GM18519 (cell line): ENCODE data around the gene PRIM2.
"Not testable (repeated sequence)": the region's sequence is repeated elsewhere in the genome, so short reads cannot be mapped to it uniquely, and the experiment has no call there.

Source experiments
- ATAC-seq: cut with Tn5 transposase; IDR thresholded peaks from one replicate; pipeline ENCODE4 v1.9.1; 2021; ENCODE audit warnings: mild to moderate bottlenecking, moderate library complexity; ENCODE audit not compliant: unreplicated experiment, low FRiP score

PRIM2 gene

DNA sequence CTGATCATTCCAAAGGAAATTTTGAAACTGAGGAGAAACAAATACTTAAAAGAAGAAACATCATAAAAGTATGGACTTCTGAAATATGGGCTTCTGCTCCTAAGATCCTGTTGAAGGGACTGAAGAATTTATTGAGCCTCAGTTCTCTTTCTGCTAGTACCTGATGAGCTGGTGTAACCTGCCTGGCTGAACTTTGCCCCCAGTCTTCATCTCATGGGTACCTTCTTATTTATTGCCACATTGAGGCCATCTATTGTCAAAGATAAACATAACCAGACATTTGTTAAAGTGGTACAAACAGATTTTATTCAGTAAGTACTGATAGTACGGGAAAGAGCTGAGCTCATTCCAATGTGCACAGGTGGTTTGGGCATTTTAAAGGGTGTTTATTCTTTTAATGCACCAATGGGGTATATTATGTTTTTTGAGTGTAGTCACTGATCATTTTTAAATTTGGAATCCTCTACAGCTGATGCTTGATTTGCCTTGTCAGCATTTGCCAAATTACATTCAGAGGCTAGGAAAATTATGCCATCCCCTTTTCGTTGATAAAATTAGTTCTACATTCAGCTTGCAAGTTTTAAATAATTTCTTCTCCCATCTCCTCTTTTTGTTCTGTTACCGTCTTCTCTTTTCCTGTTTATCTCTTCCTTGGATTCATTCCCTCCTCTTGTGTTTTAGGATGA is 118.2 kb downstream of the PRIM2 start:
- ATAC-seq, result no peak

DNA sequence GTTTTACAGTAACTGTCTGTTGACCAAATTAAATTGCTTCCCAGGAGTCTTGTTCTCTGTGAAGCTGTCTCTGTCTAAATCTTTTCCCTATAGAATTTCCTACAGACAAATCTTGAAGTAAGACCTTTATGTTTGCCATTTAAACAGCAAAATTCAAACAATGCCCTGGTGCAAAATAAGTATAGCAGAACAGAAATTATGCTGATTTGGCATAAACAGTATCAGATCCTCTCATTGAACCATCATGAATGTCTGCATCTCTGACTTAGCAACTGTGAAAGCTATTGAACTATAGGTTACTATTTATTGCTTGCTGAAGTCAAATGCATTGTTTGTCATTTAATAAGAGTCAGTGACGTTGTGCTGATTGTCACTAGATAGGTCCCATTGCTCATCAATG is 123.3 kb downstream of the PRIM2 start:
- ATAC-seq, result not testable (repeated sequence)

DNA sequence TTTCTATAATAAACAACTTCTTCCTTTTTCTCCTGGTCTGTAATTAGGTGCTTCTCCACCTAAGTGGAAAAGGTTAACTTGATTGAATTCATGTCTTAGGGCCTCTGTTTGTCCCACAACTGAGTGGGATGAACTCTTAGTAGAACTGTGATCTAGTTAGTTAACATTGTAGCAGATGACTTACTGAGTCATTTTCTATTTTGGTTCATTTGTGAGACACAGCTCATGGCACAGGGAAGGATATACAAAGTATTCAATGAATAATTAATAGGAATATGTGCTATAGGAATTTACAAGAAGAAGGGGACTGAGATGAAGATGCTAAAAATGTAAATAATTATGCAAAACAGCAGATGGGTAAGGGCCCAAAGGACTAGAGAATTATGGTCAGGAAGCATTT is 124.7 kb downstream of the PRIM2 start:
- ATAC-seq, result not testable (repeated sequence)

DNA sequence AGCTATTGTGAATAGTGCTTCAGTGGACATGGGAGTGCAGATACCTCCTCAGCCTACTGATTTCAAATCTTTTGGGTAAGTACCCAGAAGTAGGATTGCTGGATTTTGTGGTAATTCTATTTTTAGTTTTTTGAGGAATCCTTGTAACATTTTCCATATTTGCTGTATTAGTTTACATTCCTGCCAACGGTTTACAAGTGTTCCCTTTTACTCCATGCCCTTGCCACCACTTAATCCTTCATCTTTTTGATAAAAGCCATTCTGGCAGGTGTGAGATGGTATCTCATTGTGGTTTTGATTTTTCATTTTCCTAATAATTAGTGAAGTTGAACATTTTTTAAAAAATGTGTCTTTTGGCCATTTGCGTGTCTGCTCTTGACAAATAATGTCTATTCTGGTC is 125.8 kb downstream of the PRIM2 start:
- not testable (repeated sequence) for ATAC-seq

DNA sequence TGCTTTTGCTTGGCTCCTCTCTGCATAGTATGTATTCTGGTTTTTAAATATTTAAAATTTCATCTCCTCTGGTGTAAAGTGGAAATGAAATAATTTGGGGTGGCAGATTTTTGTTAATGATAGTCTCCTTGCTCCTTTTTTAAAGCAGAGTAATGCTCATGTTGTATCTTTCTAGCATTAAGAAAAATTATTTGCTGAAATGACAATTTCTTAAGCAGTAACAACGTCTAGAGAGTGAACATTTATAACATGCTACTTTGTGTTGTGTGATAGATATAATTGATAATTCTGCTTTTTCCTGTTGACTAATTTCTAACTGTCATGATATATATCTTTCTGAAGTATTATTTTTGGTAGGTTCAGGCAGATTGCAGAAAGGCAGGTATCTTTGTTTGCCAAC is 127.4 kb downstream of the PRIM2 start:
- ATAC-seq, result not testable (repeated sequence)

DNA sequence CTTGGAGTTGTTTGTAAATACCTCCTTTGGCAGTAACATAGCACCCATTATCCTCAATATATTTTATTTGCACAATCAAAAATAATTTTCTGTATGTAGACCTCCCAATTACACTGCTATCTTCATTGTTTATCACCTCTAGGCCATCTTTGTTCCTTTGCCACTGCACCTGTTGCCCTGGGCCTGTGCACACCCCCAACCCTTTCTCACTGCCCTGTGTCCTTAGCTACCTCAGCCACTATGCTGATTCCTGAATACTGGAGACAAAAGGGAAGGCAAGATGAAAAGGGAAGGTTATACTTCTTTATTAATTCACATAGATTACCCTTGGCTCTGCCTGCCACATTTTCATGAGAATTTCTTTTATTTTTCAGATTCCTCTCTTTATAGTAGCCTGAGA is 127.9 kb downstream of the PRIM2 start:
- ATAC-seq, result peak; percentile 22

DNA sequence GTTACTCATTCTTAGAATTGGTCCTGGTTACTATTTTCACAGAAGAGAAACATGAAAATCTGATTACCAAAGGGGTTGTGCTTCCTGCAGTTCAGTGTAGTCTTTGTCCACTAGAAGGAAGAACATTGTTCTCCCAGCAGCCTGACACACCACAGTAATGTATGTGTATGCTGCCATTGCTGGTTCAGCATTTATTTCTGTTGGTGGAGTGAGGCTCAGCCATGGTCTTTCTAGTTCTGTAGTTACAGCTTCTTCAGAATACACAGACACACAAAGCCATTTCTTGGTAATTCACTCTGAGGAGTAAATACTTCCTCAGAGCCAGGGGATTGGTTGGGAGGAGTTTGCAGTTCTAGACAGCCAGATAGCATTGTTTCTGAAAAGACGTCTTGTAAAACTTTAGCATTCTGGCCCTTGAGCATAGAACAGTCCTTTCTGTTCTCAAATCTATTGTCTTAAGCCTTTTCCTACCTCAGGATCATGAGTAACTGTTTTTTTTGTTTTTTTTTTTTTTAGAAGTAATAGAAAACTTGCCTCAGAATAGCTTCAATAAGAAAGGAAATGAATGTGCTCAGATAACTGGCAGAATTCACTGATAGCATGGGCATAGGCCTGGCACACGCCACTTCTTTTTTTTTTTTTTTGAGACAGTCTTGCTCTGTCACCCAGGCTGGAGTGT is 128.5 kb downstream of the PRIM2 start:
- ATAC-seq, result peak; percentile 48

DNA sequence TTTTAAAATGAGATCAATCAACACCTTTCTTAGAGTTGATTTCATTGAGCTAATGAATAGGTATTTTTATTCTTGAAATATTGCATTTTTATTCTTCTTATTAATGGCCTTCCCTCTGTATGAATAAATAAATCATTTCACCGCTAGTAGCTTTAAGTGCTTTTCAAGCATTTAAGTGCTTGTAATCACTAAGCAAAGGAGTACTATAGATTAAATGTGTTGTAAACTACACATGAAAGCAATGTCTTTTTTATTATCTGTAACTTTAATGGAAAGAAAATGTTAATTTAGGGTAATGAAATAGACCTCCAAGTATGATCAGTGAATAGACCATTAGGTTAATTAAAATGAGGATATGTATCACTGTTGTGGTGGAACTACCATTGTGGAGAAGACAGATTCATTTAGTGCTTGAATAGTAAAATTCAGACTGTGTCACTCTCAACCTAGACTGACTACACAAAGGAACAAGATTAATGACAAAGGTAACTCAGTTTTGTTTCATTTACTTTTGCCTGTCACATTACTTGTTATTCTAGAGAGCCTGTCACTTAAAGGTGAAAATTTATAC is 132.2 kb downstream of the PRIM2 start:
- ATAC-seq, result not testable (repeated sequence)

DNA sequence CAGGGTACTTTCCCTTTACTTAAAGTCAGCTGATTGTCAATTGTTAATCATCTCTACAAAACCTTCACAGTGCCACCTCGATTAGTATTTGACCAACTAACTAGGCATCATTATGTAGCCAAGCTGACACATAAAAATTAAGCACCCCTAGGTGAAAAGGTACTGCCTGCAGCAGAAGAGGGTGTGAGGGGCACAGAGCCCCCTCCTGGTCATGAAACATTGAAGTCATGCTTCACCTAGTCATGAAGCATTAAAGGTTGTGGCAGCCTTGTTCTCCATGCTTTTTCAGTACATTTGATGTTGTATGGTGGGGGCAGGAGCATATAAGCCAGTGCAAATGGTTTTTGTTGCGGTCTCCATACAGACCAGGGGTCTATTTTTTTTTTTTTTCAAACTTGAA is 142.4 kb downstream of the PRIM2 start:
- not testable (repeated sequence) for ATAC-seq

DNA sequence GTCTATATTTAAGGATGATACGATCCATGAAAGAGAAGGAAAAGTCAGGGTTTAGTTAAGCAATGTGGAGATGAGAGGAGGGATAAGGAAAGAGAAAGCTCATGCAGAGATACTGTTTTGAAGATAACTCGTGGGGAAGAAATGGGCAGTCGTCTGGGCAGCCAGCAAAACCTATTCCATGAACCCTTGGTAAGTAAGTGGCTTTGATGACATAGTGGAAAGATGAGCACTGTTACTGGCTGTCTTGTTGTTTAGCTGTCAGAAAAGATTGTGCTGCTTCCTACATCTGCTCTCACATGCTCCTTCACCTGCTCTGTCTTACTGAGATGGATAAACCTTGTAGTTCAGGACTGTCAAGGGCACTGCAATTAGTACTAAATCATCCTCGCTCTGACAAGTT is 143.6 kb downstream of the PRIM2 start:
- not testable (repeated sequence) for ATAC-seq

DNA sequence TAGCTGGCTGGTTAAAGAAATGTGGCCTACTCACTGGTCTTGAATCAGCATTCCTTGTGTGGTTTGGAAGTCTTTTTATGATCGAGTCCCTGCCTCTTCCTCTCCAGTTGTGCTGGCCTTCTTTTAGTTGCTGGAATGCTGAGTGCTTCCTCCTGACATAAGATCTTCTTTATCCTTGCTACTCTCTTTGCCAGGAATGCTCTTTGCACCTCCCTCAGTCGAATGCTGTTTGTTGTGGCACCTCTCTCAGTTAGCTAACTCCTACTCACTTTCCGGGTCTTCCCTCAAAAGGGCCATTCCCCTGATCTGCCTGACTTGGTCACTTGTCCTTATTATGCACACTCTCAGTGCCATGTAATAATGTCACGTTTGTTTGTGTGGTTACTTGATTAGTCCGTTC is 146.4 kb downstream of the PRIM2 start:
- ATAC-seq, result not testable (repeated sequence)

DNA sequence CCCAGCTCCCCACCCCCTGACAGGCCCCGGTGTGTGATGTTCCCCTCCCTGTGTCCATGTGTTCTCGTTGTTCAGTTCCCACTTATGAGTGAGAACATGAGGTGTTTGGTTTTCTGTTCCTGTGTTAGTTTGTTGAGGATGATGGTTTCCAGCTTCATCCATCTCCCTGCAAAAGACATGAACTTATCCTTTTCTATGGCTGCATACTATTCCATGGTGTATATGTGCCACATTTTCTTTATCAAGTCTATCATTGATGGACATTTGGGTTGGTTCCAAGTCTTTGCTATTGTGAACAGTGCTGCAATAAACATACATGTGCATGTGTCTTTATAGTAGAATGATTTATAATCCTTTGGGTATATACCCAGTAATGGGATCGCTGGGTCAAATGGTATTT is 148.5 kb downstream of the PRIM2 start:
- ATAC-seq, result not testable (repeated sequence)

DNA sequence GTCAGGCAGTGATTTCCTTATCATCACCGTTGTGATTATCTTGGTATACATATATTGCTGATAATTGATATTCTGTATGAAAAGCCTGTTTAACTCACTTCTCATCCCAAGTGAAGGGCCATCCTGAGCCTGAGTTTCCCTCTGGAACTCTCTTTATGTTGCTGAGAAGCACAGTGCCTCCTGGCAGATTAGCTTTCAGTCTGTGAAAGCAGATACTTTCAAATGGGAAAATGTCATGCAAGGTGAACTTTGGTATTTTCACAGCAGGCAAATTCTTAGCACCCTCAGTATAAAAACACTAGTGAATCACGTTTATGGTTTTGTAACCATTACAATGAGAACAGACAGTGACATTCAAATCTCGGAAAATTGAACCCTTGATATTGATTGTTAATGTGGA is 151.6 kb downstream of the PRIM2 start:
- ATAC-seq, result no peak

DNA sequence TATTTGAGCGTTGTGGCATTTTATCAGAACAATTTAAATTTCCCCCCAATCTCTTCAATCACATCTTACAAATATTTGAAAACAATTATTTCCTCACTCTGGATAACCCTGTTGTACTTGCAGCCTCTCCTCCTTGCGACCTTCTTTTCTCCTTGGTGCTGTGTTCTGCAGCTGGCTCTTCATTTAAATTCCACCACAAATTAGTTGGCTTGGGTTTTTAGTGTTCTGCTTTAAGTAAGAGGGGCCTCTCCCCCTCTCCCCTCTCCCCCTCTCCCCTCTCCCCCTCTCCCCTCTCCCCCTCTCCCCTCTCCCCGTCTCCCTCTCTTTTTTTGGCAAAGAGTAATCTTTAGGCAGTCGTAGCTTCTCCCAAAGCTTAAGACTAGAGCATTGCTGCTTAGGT is 152.7 kb downstream of the PRIM2 start:
- not testable (repeated sequence) for ATAC-seq

DNA sequence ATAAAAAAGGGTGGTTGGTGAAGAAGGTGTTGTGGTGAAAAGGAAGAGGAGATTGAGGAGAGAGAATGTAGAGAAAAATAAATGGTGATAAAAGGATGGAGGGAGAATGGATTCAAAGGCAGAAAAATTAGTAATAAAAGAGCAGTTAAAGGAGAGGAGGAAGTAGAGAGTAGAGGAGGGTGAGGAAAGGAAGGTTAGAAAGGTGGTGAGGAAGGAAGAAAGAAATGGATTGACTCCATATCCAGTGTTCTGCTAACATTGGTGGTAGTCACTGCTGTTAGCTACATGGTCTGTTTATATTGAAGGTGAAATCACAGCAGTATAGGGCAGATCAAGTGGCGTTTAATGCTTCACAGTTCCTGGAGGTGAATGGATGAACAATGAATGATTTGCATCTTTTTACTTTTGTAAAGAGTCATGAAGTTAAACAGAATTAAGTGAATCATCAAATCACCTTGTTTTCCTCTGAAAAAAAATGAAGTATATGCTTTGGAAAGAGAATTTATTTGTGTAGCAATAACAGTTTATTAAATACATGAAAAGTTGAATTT is 154.0 kb downstream of the PRIM2 start:
- not testable (repeated sequence) for ATAC-seq

DNA sequence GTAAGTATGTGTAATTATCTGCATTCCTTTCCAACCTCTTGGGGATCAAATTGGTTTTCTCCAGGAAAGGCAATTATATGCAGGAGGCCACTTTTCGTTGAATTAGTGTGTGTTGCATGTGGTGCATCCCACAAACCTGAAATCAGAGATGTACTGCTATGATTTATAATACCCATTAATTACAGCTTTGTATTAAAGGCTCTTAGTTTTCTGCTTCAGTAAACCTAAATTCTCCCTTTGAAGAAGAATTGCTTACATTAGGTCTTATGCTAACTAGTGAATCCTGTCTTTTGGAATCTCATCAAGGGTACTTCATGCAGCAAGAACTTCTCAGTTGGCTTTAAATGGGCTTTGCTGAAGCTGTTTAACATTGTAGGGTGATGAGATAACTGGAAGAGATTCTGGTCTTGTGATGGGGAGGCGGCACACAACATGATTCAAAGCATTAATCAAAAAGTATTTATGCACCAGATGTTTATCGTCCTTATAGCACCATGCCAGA is 155.5 kb downstream of the PRIM2 start:
- not testable (repeated sequence) for ATAC-seq

DNA sequence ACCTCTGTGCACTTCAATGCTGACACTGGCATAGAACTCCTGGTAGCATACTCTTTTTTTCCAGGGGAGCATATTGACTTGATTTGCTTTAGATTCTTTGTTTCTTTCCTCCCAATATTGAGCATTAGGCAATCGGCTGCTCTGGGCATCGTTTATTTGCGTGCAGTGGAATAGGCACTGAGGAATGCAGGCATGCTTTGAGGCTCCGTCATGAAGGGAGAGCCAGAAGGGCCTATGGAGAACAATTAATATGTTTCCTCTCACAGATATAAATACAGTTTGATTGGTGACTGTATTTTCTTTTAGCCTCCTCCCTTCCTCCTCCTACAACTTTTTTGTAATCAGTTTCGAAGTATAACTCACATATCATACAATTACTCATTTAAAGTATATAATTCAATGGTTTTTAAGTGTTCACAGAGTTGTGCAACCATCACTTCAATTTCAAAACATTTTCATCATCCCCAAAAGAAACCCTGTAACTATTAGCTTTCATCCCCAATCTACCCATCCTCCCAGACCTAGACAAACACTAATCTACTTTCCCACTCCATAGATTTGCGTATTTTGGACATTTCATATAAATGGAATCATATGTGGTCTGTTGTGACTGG is 157.5 kb downstream of the PRIM2 start:
- not testable (repeated sequence) for ATAC-seq

DNA sequence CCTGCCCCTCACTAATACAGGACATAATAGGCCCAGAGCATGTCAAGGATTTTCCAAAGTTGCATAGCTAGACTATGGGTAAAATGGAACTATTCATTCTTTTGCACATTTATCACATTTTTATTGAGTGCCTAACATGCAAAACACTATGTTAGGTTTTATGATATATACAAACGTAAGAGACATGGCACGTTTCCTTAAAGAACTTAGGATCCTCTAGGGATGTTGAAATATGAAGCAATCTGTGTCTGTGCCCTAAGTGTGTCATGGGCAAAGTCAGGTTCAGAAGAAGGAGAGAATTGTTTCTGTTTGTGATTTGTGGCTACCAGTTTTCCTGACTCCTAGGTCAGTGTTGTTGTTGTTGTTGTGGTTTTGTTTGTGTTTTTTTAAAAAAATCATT is 158.2 kb downstream of the PRIM2 start:
- not testable (repeated sequence) for ATAC-seq

DNA sequence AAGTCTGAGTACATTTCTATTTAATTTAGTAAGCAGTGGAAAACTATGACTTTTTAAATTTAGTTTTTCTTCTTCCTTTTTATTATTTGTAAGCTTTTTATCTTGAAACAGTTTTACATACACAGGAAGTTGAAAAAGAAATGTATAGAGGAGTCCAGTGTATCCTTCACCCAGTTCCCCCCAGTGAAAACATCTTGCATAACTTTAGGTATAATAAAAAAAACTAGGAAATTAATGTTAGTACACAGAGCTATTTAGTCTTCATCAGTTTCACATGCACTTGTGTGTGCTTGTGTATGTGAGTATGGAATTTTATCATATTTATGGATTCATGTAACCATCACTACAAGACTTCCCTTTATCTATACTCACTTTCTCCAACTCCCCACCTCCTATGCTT is 162.8 kb downstream of the PRIM2 start:
- not testable (repeated sequence) for ATAC-seq

DNA sequence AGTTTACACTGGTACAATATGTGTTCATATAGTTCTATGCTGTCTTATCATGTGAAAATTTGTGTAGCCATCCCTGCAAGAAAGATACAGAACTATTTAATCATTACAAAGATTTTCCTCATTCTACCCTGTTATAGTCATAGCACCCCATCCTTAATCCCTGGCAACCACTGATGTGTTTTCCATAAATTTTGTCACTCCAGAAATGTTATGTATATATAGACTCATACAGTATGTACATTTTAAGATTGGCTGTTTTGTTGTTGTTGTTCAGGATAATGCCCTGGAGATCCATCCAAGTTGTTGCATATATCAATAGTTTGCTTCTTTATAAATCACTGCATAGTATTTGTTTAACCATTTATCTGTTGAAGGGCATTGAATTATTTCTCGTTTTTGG is 163.7 kb downstream of the PRIM2 start:
- not testable (repeated sequence) for ATAC-seq

DNA sequence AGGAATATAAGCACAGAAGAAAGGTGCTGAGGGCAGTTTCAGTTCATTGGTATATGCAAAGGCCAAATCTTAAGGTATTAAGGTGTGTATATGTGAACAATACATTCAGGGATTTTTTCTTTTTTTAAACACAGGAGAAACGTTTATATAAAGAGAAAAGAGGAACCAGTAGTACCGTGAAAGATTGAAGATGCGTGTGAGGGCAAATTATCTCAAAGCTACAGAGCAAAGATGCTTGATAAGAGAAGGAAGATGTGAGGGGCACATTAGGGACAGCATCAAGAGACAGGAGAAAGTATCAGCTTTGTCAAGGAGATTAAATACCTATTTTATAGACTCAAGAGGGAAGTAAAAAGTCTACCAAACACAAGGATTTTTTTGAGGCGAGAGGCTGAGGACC is 165.0 kb downstream of the PRIM2 start:
- not testable (repeated sequence) for ATAC-seq
